Fibroblast of lung (primary cell): ENCODE results near the gene PTGFR.

ENCODE experiments used
- CTCF ChIP-seq, 2 donors: IDR thresholded peaks in 1 of 2; conservative IDR thresholded peaks in 1 of 2; 1 replicate in 1 of 2; 2 replicates in 1 of 2; pipeline ENCODE4 v1.5.1; 2011 to 2012; ENCODE audit warnings: low read length in 2 of 2, control low read depth in 1 of 2, inconsistent platforms in 1 of 2, low read depth in 1 of 2, mild to moderate bottlenecking in 1 of 2
- EZH2 ChIP-seq: IDR thresholded peaks from 2 replicates; pipeline ENCODE4 v1.5.1; 2012; ENCODE audit warnings: low read length, control low read depth, mild to moderate bottlenecking; ENCODE audit errors: missing control alignments

GRCh38 chr1:78577257-78578100 lies 86.7 kb downstream of the PTGFR start:
- TF ChIP-seq EZH2 (no peak), CTCF (conservative IDR thresholded peaks at IDR 0.05 in 1 of 2, IDR thresholded peaks at IDR 0.05 in 1 of 2; ENCODE audit: low read depth in 1 of 2, low read length in 2 of 2) (no peak)
